ENCODE data around the gene C1GALT1. TPM values are rescaled to one million over a fixed set of nuclear protein-coding genes. Genes with fewer than 3 reads are reported as not detected.
"Not testable (repeated sequence)": the region's sequence is repeated elsewhere in the genome, so short reads cannot be mapped to it uniquely, and the experiment has no call there.

C1GALT1 gene
- total and polyA plus RNA-seq, 3 donors from 2014 or later, result 9.1 to 20.4 (median 17.9) TPM

- TF ChIP-seq, protein P1, sequence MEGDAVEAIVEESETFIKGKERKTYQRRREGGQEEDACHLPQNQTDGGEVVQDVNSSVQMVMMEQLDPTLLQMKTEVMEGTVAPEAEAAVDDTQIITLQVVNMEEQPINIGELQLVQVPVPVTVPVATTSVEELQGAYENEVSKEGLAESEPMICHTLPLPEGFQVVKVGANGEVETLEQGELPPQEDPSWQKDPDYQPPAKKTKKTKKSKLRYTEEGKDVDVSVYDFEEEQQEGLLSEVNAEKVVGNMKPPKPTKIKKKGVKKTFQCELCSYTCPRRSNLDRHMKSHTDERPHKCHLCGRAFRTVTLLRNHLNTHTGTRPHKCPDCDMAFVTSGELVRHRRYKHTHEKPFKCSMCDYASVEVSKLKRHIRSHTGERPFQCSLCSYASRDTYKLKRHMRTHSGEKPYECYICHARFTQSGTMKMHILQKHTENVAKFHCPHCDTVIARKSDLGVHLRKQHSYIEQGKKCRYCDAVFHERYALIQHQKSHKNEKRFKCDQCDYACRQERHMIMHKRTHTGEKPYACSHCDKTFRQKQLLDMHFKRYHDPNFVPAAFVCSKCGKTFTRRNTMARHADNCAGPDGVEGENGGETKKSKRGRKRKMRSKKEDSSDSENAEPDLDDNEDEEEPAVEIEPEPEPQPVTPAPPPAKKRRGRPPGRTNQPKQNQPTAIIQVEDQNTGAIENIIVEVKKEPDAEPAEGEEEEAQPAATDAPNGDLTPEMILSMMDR (IDR thresholded peaks at IDR 0.05), result no peak
- no peak for TF ChIP-seq POLR2A (IDR thresholded peaks at IDR 0.05)
- Histone ChIP-seq H3K4me3 (no peak overlapping the region), H3K9me3 (no peaks in the 10 kb centered on the region), H3K27me3 (no peaks in the 10 kb centered on the region), H3K27ac (no peak overlapping the region), H3K4me1 (no peaks in the 10 kb centered on the region), H3K36me3 (ENCODE audit: low read depth, missing control alignments) (no peaks in the 10 kb centered on the region)
- no peak for DNase-seq
- intact Hi-C loops (cut with DNase I; ENCODE audit: low total_unique reads), result no loop called here
- WGBS, 2 donors, result 91 to 96% methylated on average over 7 of the region's 7 CpGs
These were observed 33.4 kb upstream of the C1GALT1 start for GRCh38 chr7:7148798-7149481.

DNA sequence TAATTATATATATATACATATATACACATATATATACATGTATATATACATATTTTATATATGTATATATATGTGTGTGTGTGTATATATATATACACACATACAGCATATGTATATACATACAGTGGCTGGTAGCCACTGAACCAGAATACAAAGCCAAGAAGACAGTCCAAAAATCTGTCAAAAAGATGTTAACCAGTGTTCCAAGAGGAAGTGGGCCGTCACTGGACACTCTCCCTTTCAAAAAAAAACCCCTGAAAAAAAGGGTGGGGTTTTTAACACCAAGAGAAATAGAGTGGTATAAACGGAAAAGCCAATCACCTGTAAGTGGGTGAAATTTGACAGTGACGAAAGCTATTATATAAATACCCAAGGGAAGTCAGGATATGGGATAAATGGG is 31.1 kb upstream of the C1GALT1 start:
- H3K9me3 ChIP-seq, result no peaks in the 10 kb centered on the region
- H3K4me1 ChIP-seq, result no peaks in the 10 kb centered on the region
- TF ChIP-seq, protein P1 (IDR thresholded peaks at IDR 0.05), result no peak
- no peak for TF ChIP-seq POLR2A (IDR thresholded peaks at IDR 0.05)
- no peaks in the 10 kb centered on the region for H3K27me3 ChIP-seq
- H3K36me3 ChIP-seq (ENCODE audit: low read depth, missing control alignments), result no peaks in the 10 kb centered on the region
- intact Hi-C loops (cut with DNase I; ENCODE audit: low total_unique reads), result no loop called here
- WGBS, 2 donors, result 63 to 67% methylated on average over 3 of the region's 3 CpGs
- no peak overlapping the region for H3K27ac ChIP-seq
- H3K4me3 ChIP-seq, result no peak overlapping the region
- no peak for DNase-seq

DNA sequence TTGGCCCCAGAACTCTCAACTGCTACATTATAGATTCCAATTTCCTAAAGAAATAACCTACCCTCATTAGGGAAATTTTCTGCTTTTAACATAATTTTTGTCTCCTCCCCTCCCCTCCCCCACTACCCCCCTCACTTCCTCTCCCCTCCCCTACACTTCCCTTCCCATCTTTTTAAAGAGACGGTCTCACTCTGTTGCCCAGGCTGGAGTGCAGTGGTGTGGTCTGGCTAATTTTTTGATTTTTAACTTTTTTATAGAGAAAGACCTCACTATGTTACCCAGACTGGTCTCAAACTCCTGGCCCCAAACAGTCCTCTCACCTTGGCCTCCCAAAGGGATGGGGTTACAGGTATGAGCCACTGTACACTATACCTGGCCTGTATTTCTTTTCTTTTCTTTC is 30.5 kb upstream of the C1GALT1 start:
- WGBS, 2 donors, result 91 to 93% methylated on average over 1 of the region's 1 CpG
- Histone ChIP-seq H3K36me3 (ENCODE audit: low read depth, missing control alignments) (no peaks in the 10 kb centered on the region), H3K9me3 (no peaks in the 10 kb centered on the region), H3K27me3 (no peaks in the 10 kb centered on the region), H3K4me3 (no peak overlapping the region), H3K4me1 (no peaks in the 10 kb centered on the region), H3K27ac (no peak overlapping the region)
- intact Hi-C loops (cut with DNase I; ENCODE audit: low total_unique reads), result no loop called here
- TF ChIP-seq POLR2A (IDR thresholded peaks at IDR 0.05), result no peak
- DNase-seq, result no peak

DNA sequence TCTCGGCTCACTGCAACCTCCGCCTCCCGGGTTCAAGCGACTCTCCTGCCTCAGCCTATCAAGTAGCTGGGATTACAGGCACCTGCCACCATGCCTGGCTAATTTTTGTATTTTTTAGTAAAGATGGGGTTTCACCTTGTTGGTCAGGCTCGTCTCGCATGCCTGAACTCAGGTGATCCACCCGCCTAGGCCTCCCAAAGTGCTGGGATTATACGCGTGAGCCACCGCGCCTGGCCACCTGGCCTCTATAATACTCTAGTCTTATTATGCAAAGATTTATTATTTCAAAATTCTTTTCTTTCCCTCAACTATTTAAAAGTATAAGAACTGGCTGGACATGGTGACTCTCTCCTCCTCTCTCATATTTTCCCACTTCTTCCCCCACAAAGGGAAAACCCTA is 30.0 kb upstream of the C1GALT1 start:
- no peak for DNase-seq
- Histone ChIP-seq H3K27me3 (no peaks in the 10 kb centered on the region), H3K36me3 (ENCODE audit: low read depth, missing control alignments) (no peaks in the 10 kb centered on the region), H3K27ac (no peak overlapping the region), H3K4me3 (no peak overlapping the region), H3K9me3 (no peaks in the 10 kb centered on the region), H3K4me1 (no peaks in the 10 kb centered on the region)
- intact Hi-C loops (cut with DNase I; ENCODE audit: low total_unique reads), result no loop called here
- TF ChIP-seq, protein P1 (IDR thresholded peaks at IDR 0.05), result no peak
- no peak for TF ChIP-seq POLR2A (IDR thresholded peaks at IDR 0.05)
- WGBS, 2 donors, result 94 to 96% methylated on average over 11 of the region's 11 CpGs

DNA sequence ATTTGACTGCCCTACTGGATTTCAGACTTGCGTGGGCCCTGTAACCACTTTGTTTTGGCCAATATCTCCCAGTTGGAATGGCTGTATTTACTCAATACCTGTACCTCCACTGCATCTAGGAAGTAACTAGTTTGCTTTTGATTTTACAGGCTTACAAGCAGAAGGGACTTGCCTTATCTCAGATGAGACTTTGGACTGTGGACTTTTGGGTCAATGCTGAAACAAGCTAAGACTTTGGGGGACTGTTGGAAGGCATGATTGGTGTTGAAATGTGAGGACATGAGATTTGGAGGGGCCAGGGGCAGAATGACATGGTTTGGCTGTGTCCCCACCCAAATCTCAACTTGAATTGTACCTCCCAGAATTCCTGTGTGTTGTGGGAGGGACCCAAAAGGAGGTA is 28.0 kb upstream of the C1GALT1 start:
- H3K4me1 ChIP-seq; H3K4me3 ChIP-seq; H3K9me3 ChIP-seq; H3K27me3 ChIP-seq; H3K27ac ChIP-seq; DNase-seq; H3K36me3 ChIP-seq (ENCODE audit: low read depth, missing control alignments); intact Hi-C loops (cut with DNase I; ENCODE audit: low total_unique reads): not testable (repeated sequence)
- 100% methylated on average over 1 of the region's 1 CpG for WGBS, 2 donors

DNA sequence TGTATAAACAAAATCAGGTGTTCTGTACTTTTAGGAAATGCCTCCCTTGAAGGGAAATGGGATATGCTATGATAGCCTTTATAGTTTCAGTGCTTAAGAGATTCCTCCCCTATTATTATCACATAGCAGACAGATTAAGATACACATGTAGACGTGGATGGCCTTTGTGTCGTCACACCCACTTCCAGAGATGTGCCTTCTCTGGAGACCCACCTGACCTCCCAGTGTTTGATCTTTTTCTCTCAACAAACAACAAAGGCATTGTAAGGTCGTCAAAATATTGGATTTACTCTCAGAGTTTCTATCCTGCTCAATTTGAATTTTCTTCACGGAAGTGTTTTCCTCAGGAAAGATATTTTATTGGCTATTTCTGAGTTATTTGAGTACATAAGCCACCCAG is 25.7 kb upstream of the C1GALT1 start:
- TF ChIP-seq POLR2A (IDR thresholded peaks at IDR 0.05), result no peak
- TF ChIP-seq, protein P1 (IDR thresholded peaks at IDR 0.05), result no peak
- 44 to 74% methylated on average over 4 of the region's 4 CpGs for WGBS, 2 donors
- Histone ChIP-seq H3K4me3 (no peak overlapping the region), H3K36me3 (ENCODE audit: low read depth, missing control alignments) (no peaks in the 10 kb centered on the region), H3K9me3 (no peaks in the 10 kb centered on the region), H3K4me1 (no peaks in the 10 kb centered on the region), H3K27me3 (no peaks in the 10 kb centered on the region), H3K27ac (no peak overlapping the region)
- DNase-seq, result no peak
- intact Hi-C loops (cut with DNase I; ENCODE audit: low total_unique reads), result no loop called here
